Measurements from ENCODE around the gene TLR3. TPM values are rescaled to one million over a fixed set of nuclear protein-coding genes. Genes with fewer than 3 reads are reported as not detected.

TLR3 gene
- total RNA-seq, 1 donor from 2014 or later: not detected

GRCh38 chr4:186051096-186051495, 17.9 kb upstream of the TLR3 start:
- Mint-ChIP-seq H3K9me3 (ENCODE audit: unreplicated experiment) (no peaks in the 10 kb centered on the region), H3K4me1 (ENCODE audit: unreplicated experiment) (peaks cover 11% of the 10 kb centered on the region), H3K27ac (ENCODE audit: unreplicated experiment) (no peak overlapping the region), H3K36me3 (ENCODE audit: low read depth, unreplicated experiment) (no peaks in the 10 kb centered on the region), H3K27me3 (ENCODE audit: unreplicated experiment) (no peaks in the 10 kb centered on the region), H3K4me3 (ENCODE audit: unreplicated experiment) (no peak overlapping the region)
- DNase-seq (ENCODE audit: low spot score): no peak
- no peak for TF ChIP-seq CTCF (IDR thresholded peaks at IDR 0.05; ENCODE audit: unreplicated experiment)

GRCh38 chr4:186058253-186058979, 10.5 kb upstream of the TLR3 start:
- no peaks in the 10 kb centered on the region for H3K4me1 Mint-ChIP-seq (ENCODE audit: unreplicated experiment)
- no peak for TF ChIP-seq CTCF (IDR thresholded peaks at IDR 0.05; ENCODE audit: unreplicated experiment)
- no peak overlapping the region for H3K27ac Mint-ChIP-seq (ENCODE audit: unreplicated experiment)
- DNase-seq (ENCODE audit: low spot score): no peak
- no peaks in the 10 kb centered on the region for H3K27me3 Mint-ChIP-seq (ENCODE audit: unreplicated experiment)
- peaks cover 4% of the 10 kb centered on the region for H3K36me3 Mint-ChIP-seq (ENCODE audit: low read depth, unreplicated experiment)
- peak overlapping the region; percentile 33 for H3K4me3 Mint-ChIP-seq (ENCODE audit: unreplicated experiment)
- H3K9me3 Mint-ChIP-seq (ENCODE audit: unreplicated experiment): no peaks in the 10 kb centered on the region

GRCh38 chr4:186058980-186059316, 10.0 kb upstream of the TLR3 start:
- no peaks in the 10 kb centered on the region for H3K9me3 Mint-ChIP-seq (ENCODE audit: unreplicated experiment)
- H3K27me3 Mint-ChIP-seq (ENCODE audit: unreplicated experiment): no peaks in the 10 kb centered on the region
- no peaks in the 10 kb centered on the region for H3K4me1 Mint-ChIP-seq (ENCODE audit: unreplicated experiment)
- H3K4me3 Mint-ChIP-seq (ENCODE audit: unreplicated experiment): no peak overlapping the region
- H3K36me3 Mint-ChIP-seq (ENCODE audit: low read depth, unreplicated experiment): peaks cover 4% of the 10 kb centered on the region
- no peak for DNase-seq (ENCODE audit: low spot score)
- H3K27ac Mint-ChIP-seq (ENCODE audit: unreplicated experiment): no peak overlapping the region
- TF ChIP-seq CTCF (IDR thresholded peaks at IDR 0.05; ENCODE audit: unreplicated experiment): no peak

GRCh38 chr4:186061921-186062320, 7.0 kb upstream of the TLR3 start:
- Mint-ChIP-seq H3K4me3 (ENCODE audit: unreplicated experiment) (no peak overlapping the region), H3K9me3 (ENCODE audit: unreplicated experiment) (no peaks in the 10 kb centered on the region), H3K4me1 (ENCODE audit: unreplicated experiment) (no peaks in the 10 kb centered on the region), H3K36me3 (ENCODE audit: low read depth, unreplicated experiment) (peaks cover 4% of the 10 kb centered on the region), H3K27ac (ENCODE audit: unreplicated experiment) (no peak overlapping the region), H3K27me3 (ENCODE audit: unreplicated experiment) (peaks cover 2% of the 10 kb centered on the region)
- TF ChIP-seq CTCF (IDR thresholded peaks at IDR 0.05; ENCODE audit: unreplicated experiment): no peak
- DNase-seq (ENCODE audit: low spot score): no peak

- peak; percentile 24 for DNase-seq (ENCODE audit: low spot score)
- Mint-ChIP-seq H3K27me3 (ENCODE audit: unreplicated experiment) (peaks cover 2% of the 10 kb centered on the region), H3K4me1 (ENCODE audit: unreplicated experiment) (no peaks in the 10 kb centered on the region), H3K36me3 (ENCODE audit: low read depth, unreplicated experiment) (no peaks in the 10 kb centered on the region), H3K9me3 (ENCODE audit: unreplicated experiment) (no peaks in the 10 kb centered on the region), H3K27ac (ENCODE audit: unreplicated experiment) (no peak overlapping the region), H3K4me3 (ENCODE audit: unreplicated experiment) (no peak overlapping the region)
- no peak for TF ChIP-seq CTCF (IDR thresholded peaks at IDR 0.05; ENCODE audit: unreplicated experiment)
Observed at GRCh38 chr4:186067757-186068385, 1.1 kb upstream of the TLR3 start.

All from endothelial cell (in vitro differentiated cells).